Measurements from ENCODE around the gene MPDU1.

Gene MPDU1

GRCh38 chr17:7560172-7561027 lies 23.3 kb upstream of the MPDU1 start:
- peak; percentile 65 for DNase-seq (ENCODE audit: low read depth, low spot score)

DNA sequence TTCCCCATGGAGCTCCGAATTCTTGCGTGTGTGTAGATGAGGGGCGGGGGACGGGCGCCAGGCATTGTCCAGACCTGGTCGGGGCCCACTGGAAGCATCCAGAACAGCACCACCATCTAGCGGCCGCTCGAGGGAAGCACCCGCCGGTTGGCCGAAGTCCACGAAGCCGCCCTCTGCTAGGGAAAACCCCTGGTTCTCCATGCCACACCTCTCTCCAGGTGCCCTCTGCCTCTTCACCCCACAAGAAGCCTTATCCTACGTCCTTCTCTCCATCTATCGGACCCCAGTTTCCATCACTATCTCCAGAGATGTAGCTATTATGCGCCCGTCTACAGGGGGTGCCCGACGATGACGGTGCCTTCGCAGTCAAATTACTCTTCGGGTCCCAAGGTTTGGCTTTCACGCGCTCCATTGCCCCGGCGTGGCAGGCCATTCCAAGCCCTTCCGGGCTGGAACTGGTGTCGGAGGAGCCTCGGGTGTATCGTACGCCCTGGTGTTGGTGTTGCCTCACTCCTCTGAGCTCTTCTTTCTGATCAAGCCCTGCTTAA lies 22.6 kb upstream of the MPDU1 start:
- DNase-seq (ENCODE audit: low read depth, low spot score), result no peak

- no peak for DNase-seq (ENCODE audit: low read depth, low spot score)
Observed at GRCh38 chr17:7561589-7562207, 22.0 kb upstream of the MPDU1 start, which contains the start of gene SENP3. TSS of gene SENP3 (plus strand) at chr17:7561919. CDS start at chr17:7563077, 1,158 bp downstream.

GRCh38 chr17:7562208-7562605 lies 21.4 kb upstream of the MPDU1 start:
- no peak for DNase-seq (ENCODE audit: low read depth, low spot score)

DNA sequence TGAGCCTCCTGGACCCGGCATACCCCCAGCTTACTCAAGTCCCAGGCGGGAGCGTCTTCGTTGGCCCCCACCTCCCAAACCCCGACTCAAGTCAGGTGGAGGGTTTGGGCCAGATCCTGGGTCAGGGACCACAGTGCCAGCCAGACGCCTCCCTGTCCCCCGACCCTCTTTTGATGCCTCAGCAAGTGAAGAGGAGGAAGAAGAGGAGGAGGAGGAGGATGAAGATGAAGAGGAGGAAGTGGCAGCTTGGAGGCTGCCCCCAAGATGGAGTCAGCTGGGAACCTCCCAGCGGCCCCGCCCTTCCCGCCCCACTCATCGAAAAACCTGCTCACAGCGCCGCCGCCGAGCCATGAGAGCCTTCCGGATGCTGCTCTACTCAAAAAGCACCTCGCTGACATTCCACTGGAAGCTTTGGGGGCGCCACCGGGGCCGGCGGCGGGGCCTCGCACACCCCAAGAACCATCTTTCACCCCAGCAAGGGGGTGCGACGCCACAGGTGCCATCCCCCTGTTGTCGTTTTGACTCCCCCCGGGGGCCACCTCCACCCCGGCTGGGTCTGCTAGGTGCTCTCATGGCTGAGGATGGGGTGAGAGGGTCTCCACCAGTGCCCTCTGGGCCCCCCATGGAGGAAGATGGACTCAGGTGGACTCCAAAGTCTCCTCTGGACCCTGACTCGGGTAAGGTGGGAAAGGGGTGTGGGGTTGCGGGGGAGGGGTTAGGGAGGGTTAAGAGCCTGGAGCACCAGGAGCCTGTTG lies 20.4 kb upstream of the MPDU1 start:
- DNase-seq (ENCODE audit: low read depth, low spot score), result no peak

GRCh38 chr17:7569571-7569970 lies 14.1 kb upstream of the MPDU1 start:
- DNase-seq (ENCODE audit: low read depth, low spot score), result no peak

- DNase-seq (ENCODE audit: low read depth, low spot score), result no peak
Observed at GRCh38 chr17:7570351-7570750, 13.3 kb upstream of the MPDU1 start.

DNA sequence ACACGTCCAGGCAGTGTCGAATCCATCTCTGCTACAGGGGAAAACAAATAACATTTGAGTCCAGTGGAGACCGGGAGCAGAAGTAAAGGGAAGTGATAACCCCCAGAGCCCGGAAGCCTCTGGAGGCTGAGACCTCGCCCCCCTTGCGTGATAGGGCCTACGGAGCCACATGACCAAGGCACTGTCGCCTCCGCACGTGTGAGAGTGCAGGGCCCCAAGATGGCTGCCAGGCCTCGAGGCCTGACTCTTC lies 11.4 kb upstream of the MPDU1 start:
- DNase-seq (ENCODE audit: low read depth, low spot score), result no peak

DNA sequence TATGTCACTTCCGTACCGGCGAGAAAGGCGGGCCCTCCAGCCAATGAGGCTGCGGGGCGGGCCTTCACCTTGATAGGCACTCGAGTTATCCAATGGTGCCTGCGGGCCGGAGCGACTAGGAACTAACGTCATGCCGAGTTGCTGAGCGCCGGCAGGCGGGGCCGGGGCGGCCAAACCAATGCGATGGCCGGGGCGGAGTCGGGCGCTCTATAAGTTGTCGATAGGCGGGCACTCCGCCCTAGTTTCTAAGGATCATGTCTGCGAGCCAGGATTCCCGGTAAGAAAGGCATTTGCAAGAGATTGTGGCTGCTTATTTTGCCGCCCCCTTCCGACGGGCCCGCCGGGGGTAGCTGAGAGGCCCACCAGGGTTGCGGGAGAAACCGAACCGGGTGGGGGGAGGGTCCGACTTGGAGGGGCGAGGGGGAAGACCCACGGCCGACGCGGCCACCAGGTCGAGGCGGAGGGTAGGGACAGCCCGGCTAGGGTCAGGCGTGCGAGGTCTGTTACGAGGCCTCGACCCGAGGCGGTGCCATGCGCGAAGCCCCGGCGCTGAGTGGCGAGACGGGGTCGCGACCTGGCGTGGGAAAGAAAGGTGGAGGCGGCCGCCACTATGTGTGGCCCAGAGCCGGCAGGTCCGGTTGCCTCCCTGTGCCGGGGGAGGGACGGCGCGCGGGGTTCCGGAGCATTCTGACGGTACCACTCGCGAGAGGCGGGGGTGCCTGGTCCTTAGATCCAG lies 10.9 kb upstream of the MPDU1 start:
- DNase-seq (ENCODE audit: low read depth, low spot score), result no peak

GRCh38 chr17:7573324-7574080 lies 10.2 kb upstream of the MPDU1 start:
- DNase-seq (ENCODE audit: low read depth, low spot score), result no peak

DNA sequence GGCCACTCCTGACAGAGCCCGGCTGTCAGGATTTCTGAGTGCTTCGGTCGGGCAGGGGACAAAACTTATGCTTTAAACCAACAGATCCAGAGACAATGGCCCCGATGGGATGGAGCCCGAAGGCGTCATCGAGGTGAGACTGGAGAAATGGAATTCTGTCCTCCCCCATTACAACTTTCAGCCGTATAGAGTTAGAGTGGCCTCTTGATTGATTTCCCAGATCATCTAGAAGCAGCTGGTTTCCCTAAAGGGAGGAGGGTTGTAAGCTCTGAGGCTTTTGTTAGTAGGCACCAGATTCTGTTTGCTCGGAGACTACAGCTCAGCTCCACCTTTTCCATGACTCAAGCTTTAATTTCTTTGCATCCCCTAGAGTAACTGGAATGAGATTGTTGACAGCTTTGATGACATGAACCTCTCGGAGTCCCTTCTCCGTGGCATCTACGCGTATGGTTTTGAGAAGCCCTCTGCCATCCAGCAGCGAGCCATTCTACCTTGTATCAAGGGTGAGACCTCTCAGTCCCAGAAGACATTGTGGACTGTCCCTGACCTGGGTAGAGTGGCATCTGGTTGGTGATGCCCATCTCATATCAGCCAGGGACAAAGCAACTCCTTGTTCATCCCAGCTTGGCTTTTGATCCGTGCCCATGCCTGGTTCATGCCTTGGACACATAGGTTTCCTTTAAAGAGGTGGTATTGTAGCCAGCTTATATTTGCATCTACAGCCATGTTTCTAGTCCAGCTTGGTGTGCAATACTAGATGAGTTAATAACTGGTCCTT lies 9.3 kb upstream of the MPDU1 start:
- no peak for DNase-seq (ENCODE audit: low read depth, low spot score)

DNA sequence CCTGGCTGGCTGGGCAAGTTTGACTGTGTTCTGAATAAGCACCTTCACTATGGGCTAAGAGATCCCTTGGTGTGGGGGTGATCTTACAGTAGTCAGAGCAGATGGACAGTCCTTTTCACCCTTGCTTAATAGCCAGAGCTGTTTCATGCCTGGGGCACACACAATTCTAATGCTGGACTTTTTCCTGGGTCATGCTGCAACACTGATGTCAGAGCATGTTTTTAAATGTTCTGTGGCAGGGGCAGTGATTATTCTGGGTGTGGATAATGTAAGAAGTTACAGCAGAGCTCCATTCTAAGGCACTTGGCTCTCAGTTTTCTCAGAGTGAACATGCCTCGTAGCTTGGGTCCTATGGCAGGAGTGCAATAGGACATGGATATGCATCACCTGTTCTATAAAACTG lies 8.2 kb upstream of the MPDU1 start:
- no peak for DNase-seq (ENCODE audit: low read depth, low spot score)

DNA sequence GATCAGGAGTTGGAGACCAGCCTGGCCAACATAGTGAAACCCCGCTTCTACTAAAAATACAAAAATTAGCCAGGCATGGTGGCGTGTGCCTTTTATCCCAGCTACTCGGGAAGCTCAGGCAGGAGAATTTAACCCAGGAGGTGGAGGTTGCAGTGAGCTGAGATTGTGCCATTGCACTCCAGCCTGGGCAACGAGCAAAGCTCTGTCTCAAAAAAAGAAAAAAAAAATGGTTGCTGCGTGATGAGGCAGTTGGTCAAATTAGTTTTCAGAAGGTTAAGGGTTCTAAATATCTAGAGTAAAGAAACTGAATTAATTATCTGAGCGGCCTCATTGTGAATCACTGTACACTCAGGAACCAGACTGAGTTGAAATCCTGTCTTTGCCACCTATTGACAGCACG lies 7.7 kb upstream of the MPDU1 start:
- DNase-seq (ENCODE audit: low read depth, low spot score), result no peak

- DNase-seq (ENCODE audit: low read depth, low spot score), result no peak
Observed at GRCh38 chr17:7576432-7576937, 7.2 kb upstream of the MPDU1 start.

GRCh38 chr17:7577327-7578199 lies 6.1 kb upstream of the MPDU1 start:
- DNase-seq (ENCODE audit: low read depth, low spot score), result no peak

- no peak for DNase-seq (ENCODE audit: low read depth, low spot score)
Observed at GRCh38 chr17:7579001-7579833, 4.4 kb upstream of the MPDU1 start, which contains the start of gene CD68. TSS of gene CD68 (plus strand) at chr17:7579638. CDS start at chr17:7579678, 40 bp downstream.

DNA sequence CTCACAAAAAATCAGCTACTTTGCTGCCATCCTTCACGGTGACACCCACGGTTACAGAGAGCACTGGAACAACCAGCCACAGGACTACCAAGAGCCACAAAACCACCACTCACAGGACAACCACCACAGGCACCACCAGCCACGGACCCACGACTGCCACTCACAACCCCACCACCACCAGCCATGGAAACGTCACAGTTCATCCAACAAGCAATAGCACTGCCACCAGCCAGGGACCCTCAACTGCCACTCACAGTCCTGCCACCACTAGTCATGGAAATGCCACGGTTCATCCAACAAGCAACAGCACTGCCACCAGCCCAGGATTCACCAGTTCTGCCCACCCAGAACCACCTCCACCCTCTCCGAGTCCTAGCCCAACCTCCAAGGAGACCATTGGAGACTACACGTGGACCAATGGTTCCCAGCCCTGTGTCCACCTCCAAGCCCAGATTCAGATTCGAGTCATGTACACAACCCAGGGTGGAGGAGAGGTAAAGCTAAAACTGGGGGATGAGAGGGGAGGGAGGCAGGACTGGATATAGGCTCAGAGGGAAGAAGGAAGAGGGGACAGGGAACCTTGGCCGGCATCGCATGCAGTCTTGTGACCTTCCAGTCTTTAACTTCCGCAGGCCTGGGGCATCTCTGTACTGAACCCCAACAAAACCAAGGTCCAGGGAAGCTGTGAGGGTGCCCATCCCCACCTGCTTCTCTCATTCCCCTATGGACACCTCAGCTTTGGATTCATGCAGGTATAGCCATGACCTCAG lies 3.6 kb upstream of the MPDU1 start:
- no peak for DNase-seq (ENCODE audit: low read depth, low spot score)
